Neural cell (in vitro differentiated cells): Measurements from ENCODE around the gene HOXB7. TPM values are rescaled to one million over a fixed set of nuclear protein-coding genes. Genes with fewer than 3 reads are reported as not detected.

Experiments used
- H2AFZ ChIP-seq: fragments of 200-600, 300-800 bp; sonication (generic), shearing (Covaris generic); 2 replicates; pipeline ENCODE4 v1.6.0; 2014; ENCODE audit warnings: low read depth, mild to moderate bottlenecking, antibody characterized with exemption, low read length, moderate library complexity
- H3F3A ChIP-seq: fragments of 200-600 bp; shearing (Covaris generic); 2 replicates; pipeline ENCODE4 v1.6.1; 2016; ENCODE audit warnings: mild to moderate bottlenecking, moderate library complexity, mixed read lengths, antibody characterized with exemption, low read length; ENCODE audit not compliant: insufficient read depth, poor library complexity, severe bottlenecking
- H3K27ac ChIP-seq: fragments of 200-600, 300-800 bp; sonication (generic), shearing (Covaris generic); 2 replicates; pipeline ENCODE4 v1.5.1; 2014; ENCODE audit warnings: mild to moderate bottlenecking, low read length, moderate library complexity
- H3K27me3 ChIP-seq: fragments of 300-800, 200-600 bp; sonication (generic), shearing (Covaris generic); 2 replicates; pipeline ENCODE4 v1.6.0; 2014; ENCODE audit warnings: mild to moderate bottlenecking, low read depth, low read length, moderate library complexity; ENCODE audit not compliant: insufficient read depth
- H3K36me3 ChIP-seq: fragments of 300-800, 200-600 bp; sonication (generic), shearing (Covaris generic); 2 replicates; pipeline ENCODE4 v1.5.1; 2014; ENCODE audit warnings: mild to moderate bottlenecking, antibody characterized with exemption, low read length, moderate library complexity; ENCODE audit not compliant: insufficient read depth
- H3K4me2 ChIP-seq: fragments of 300-800, 200-600 bp; sonication (generic), shearing (Covaris generic); 2 replicates; pipeline ENCODE4 v1.6.0; 2014; ENCODE audit warnings: mild to moderate bottlenecking, low read length
- H3K4me3 ChIP-seq: fragments of 300-800, 200-600 bp; sonication (generic), shearing (Covaris generic); 2 replicates; pipeline ENCODE4 v1.5.1; 2014; ENCODE audit warnings: mild to moderate bottlenecking, low read length, moderate library complexity
- H3K79me2 ChIP-seq: fragments of 200-600 bp; shearing (Covaris generic); replicated peaks from 2 replicates; pipeline ENCODE4 v1.6.0; 2014; ENCODE audit warnings: mild to moderate bottlenecking, low read length, moderate library complexity; ENCODE audit not compliant: insufficient read depth
- H3K9ac ChIP-seq: fragments of 300-800, 200-600 bp; sonication (generic), shearing (Covaris generic); 2 replicates; pipeline ENCODE4 v1.6.1; 2016; ENCODE audit warnings: mild to moderate bottlenecking, low read length, mixed read lengths
- H3K9me2 ChIP-seq: fragments of 200-600 bp; shearing (Covaris generic); 2 replicates; pipeline ENCODE4 v1.6.1; 2016; ENCODE audit warnings: mild to moderate bottlenecking, low read length, mixed read lengths; ENCODE audit not compliant: insufficient read depth
- H3K9me3 ChIP-seq: fragments of 200-600, 300-800 bp; sonication (generic), shearing (Covaris generic); 2 replicates; pipeline ENCODE4 v1.6.1; 2016; ENCODE audit warnings: mild to moderate bottlenecking, mixed run types, low read length, moderate library complexity, mixed read lengths
- H4K20me1 ChIP-seq: fragments of 200-600 bp; shearing (Covaris generic); 2 replicates; pipeline ENCODE4 v1.6.1; 2016; ENCODE audit warnings: mild to moderate bottlenecking, mixed run types; ENCODE audit not compliant: insufficient read depth
- CTCF ChIP-seq: fragments of 450-650 bp; IDR thresholded peaks from 2 replicates; pipeline ENCODE4 v1.5.1; 2014; ENCODE audit warnings: antibody characterized with exemption, mild to moderate bottlenecking, moderate library complexity; ENCODE audit not compliant: poor library complexity, severe bottlenecking
- EP300 ChIP-seq: fragments of 450-650 bp; conservative IDR thresholded peaks from 2 replicates; pipeline ENCODE4 v1.6.1; 2014; ENCODE audit warnings: antibody characterized with exemption, mild to moderate bottlenecking, moderate library complexity; ENCODE audit not compliant: poor library complexity, severe bottlenecking
- EZH2 ChIP-seq: fragments of 200-600, 300-800 bp; shearing (Covaris generic), sonication (generic); IDR thresholded peaks from 2 replicates; pipeline ENCODE4 v1.6.1; 2014; ENCODE audit warnings: antibody characterized with exemption, low read length, borderline replicate concordance, mild to moderate bottlenecking; ENCODE audit not compliant: insufficient read depth, poor library complexity, severe bottlenecking
- MXI1 ChIP-seq: fragments of 450-650 bp; conservative IDR thresholded peaks from 2 replicates; pipeline ENCODE4 v1.6.1; 2014; ENCODE audit warnings: antibody characterized with exemption, mild to moderate bottlenecking; ENCODE audit not compliant: poor library complexity, severe bottlenecking
- POLR2AphosphoS5 ChIP-seq: IDR thresholded peaks from 2 replicates; pipeline ENCODE4 v1.6.1; 2012
- RAD21 ChIP-seq: fragments of 450-650 bp; conservative IDR thresholded peaks from 2 replicates; pipeline ENCODE4 v1.6.1; 2014; ENCODE audit warnings: antibody characterized with exemption, mild to moderate bottlenecking, moderate library complexity
- REST ChIP-seq: IDR thresholded peaks from 2 replicates; pipeline ENCODE4 v1.6.1; 2012; ENCODE audit warnings: borderline replicate concordance
- SMC3 ChIP-seq: fragments of 450-650 bp; conservative IDR thresholded peaks from 2 replicates; pipeline ENCODE4 v1.6.1; 2014; ENCODE audit warnings: antibody characterized with exemption, mild to moderate bottlenecking, moderate library complexity; ENCODE audit not compliant: poor library complexity
- TAF1 ChIP-seq: IDR thresholded peaks from 2 replicates; pipeline ENCODE4 v1.6.1; 2012; ENCODE audit warnings: low read depth
- polyA plus RNA-seq: library from polyadenylated mRNA; depleted of rRNA; stranded (reverse); fragments of >200 nt; gene quantifications from 2 replicates; pipeline ENCODE4 v1.2.3, GENCODE V29; 2014

Gene HOXB7
- polyA plus RNA-seq, 1 donor from 2014 or later = not detected

GRCh38 chr17:48609033-48609432 lies 1.8 kb downstream of the HOXB7 start:
- Histone ChIP-seq H3K9me3 (peaks cover 12% of the 10 kb centered on the region), H3K79me2 (no peaks in the 10 kb centered on the region), H3K27ac (no peak overlapping the region), H4K20me1 (no peaks in the 10 kb centered on the region), H3K9ac (no peak overlapping the region), H3K27me3 (peaks cover 99% of the 10 kb centered on the region), H3F3A (no peaks in the 10 kb centered on the region), H3K4me3 (no peak overlapping the region), H3K4me2 (no peak overlapping the region), H3K9me2 (no peaks in the 10 kb centered on the region), H2AFZ (no peak overlapping the region), H3K36me3 (no peaks in the 10 kb centered on the region)
- TF ChIP-seq EZH2 = no peak
- TF ChIP-seq SMC3 = no peak
- TF ChIP-seq EP300 = no peak
- no peak for TF ChIP-seq CTCF
- no peak for TF ChIP-seq REST
- TF ChIP-seq RAD21 = no peak
- no peak for TF ChIP-seq MXI1
- no peak for TF ChIP-seq POLR2AphosphoS5
- no peak for TF ChIP-seq TAF1

- H3K79me2 ChIP-seq = no peaks in the 10 kb centered on the region
- H3K27ac ChIP-seq = no peak overlapping the region
- TF ChIP-seq EP300 (no peak), POLR2AphosphoS5 (no peak), TAF1 (no peak), CTCF (no peak), MXI1 (no peak), SMC3 (no peak), EZH2 (no peak), RAD21 (no peak), REST (no peak)
- H4K20me1 ChIP-seq = no peaks in the 10 kb centered on the region
- no peaks in the 10 kb centered on the region for H3K9me2 ChIP-seq
- no peak overlapping the region for H2AFZ ChIP-seq
- no peak overlapping the region for H3K4me2 ChIP-seq
- peaks cover 99% of the 10 kb centered on the region for H3K27me3 ChIP-seq
- H3K9me3 ChIP-seq = peaks cover 18% of the 10 kb centered on the region
- H3K4me3 ChIP-seq = no peak overlapping the region
- H3K9ac ChIP-seq = no peak overlapping the region
- no peaks in the 10 kb centered on the region for H3K36me3 ChIP-seq
- no peaks in the 10 kb centered on the region for H3F3A ChIP-seq
Measured at GRCh38 chr17:48608494-48608834, 2.4 kb downstream of the HOXB7 start.
